ENCODE measurements around the gene SCAMP4.

SCAMP4 gene

DNA sequence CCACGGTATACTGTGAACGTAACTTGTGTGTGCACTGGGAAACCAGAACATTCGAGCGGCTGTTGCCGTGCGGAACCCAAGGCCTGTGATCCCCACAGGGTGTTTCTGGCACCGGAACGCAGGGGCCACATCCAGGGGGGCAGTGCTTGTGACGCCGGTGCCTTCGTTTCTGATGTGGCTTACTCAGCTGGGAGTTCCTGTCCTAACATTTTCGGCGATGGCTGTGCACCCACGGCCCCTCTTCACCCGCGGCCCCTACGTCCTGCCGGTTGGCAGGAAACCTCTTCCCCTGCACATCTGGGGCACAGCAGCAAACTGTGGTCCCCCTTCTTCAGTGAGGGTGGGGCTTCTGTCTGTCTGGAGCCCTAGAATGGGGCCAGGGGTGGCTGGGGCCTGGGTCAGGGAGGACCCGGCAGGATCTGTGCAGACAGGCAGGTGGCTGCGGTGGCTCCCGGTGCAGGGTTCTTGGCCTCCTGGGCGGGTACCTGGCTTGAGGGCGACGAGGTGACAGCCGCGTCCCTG lies 61.9 kb downstream of the SCAMP4 start:
- H3K9ac ChIP-seq (ENCODE audit: low read length in 5 of 5) = no peak overlapping the region
- H3K4me3 ChIP-seq (ENCODE audit: low read depth in 1 of 5, low read length in 5 of 5) = no peak overlapping the region
- no peak overlapping the region for H3K27ac ChIP-seq (ENCODE audit: low read depth, low read length)
- H3K27me3 ChIP-seq (ENCODE audit: control insufficient read depth in 5 of 5, insufficient read depth in 4 of 5, low read length in 5 of 5) = no peaks in the 10 kb centered on the region
- peaks cover 0 to 37% (median 22%) of the 10 kb centered on the region in 5 donors for H3K36me3 ChIP-seq (ENCODE audit: control insufficient read depth in 5 of 5, insufficient read depth in 5 of 5, low read length in 5 of 5)
- no peaks in the 10 kb centered on the region for H3K9me3 ChIP-seq (ENCODE audit: control insufficient read depth in 5 of 5, low read length in 5 of 5)
- no peaks in the 10 kb centered on the region for H3K4me1 ChIP-seq (ENCODE audit: control insufficient read depth in 5 of 5, insufficient read depth in 5 of 5, low read length in 5 of 5)

DNA sequence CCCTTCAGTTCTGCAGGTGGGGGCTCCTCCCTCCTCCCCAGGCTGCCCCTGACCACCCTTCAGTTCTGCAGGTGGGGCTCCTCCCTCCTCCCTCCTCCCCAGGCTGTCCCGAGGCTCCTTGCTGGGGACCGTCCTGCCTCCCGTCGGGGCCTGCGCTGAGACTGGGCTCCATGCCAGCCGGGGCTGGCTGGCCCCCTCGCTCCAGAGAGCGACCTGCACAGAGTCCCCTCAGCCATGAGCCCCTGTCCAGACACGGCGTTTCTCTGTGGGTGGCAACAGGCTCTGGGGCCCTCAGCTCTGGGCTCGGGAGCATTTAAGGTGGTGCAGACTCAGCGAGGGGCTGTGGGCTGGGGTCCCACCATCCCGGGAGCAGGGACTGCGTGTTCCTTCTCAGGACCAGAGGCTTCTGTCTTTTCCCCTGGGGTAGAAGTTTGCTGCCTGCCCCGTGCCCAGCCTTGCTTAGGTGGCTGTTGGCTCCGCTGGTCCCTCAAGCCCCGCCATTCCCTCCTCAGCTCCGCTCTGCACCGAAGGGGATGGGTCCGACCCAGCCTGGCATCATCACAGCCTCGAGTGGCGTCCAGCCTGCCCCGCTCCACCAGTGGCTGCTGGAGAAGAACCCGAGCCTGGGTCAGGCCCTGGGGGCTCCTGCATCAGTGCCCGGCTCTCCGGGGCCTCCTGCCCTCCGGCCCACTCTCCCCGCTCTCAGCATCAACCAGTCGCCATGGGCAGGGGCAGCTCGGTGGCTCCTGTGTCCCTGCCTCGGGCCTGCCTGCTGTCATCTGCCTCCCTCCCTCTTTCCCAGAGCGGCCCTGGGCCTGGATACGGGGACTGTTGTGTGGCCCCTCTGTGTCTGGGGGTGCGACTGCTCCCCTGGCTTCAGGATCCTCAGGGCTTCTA lies 63.3 kb downstream of the SCAMP4 start:
- H3K27ac ChIP-seq (ENCODE audit: low read depth, low read length) = no peak overlapping the region
- H3K9ac ChIP-seq (ENCODE audit: low read length in 5 of 5) = peak overlapping the region in 1 of 5 donors; percentile 47
- H3K9me3 ChIP-seq (ENCODE audit: control insufficient read depth in 5 of 5, low read length in 5 of 5) = no peaks in the 10 kb centered on the region
- no peaks in the 10 kb centered on the region for H3K27me3 ChIP-seq (ENCODE audit: control insufficient read depth in 5 of 5, insufficient read depth in 4 of 5, low read length in 5 of 5)
- H3K4me1 ChIP-seq (ENCODE audit: control insufficient read depth in 5 of 5, insufficient read depth in 5 of 5, low read length in 5 of 5) = no peaks in the 10 kb centered on the region
- peaks cover 0 to 31% (median 21%) of the 10 kb centered on the region in 5 donors for H3K36me3 ChIP-seq (ENCODE audit: control insufficient read depth in 5 of 5, insufficient read depth in 5 of 5, low read length in 5 of 5)
- H3K4me3 ChIP-seq (ENCODE audit: low read depth in 1 of 5, low read length in 5 of 5) = no peak overlapping the region

DNA sequence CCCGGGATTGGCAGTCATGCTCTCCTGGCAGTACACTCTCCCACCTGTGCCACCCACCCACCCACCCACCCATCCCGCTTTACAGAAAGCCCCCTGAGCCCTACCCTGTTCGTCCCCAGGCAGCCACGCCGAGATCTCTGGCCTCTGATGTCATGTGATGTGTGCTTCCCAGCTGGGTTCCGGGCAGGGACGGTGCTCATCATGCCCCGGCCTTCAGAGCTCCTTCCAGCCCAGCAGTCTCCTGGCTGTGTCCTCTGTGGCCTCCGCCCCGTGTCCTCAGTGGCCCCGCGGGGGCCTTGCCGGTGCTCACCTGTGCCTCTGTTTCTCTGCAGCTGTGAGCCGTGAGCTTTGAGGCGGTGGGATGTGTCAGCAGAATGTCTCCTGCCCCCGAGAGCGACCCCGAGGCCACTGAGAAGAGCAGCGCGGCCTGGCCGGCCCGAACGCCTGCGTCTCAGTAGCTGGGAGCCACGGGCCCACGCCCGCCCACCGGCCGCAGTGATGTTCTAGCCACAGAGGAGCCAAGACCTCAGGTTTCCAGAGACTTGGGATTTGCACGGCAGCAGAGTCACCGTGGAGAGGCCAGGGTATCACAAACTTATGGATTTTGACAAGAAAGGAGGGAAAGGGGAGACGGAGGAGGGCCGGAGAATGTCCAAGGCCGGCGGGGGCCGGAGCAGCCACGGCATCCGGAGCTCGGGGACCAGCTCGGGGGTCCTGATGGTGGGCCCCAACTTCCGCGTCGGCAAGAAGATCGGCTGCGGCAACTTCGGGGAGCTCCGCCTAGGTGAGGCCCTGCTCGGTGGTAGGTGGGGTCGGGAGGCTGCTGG lies 64.2 kb downstream of the SCAMP4 start:
- H3K27ac ChIP-seq (ENCODE audit: low read depth, low read length) = no peak overlapping the region
- no peaks in the 10 kb centered on the region for H3K27me3 ChIP-seq (ENCODE audit: control insufficient read depth in 5 of 5, insufficient read depth in 4 of 5, low read length in 5 of 5)
- no peaks in the 10 kb centered on the region for H3K4me1 ChIP-seq (ENCODE audit: control insufficient read depth in 5 of 5, insufficient read depth in 5 of 5, low read length in 5 of 5)
- no peak overlapping the region for H3K9ac ChIP-seq (ENCODE audit: low read length in 5 of 5)
- no peak overlapping the region for H3K4me3 ChIP-seq (ENCODE audit: low read depth in 1 of 5, low read length in 5 of 5)
- no peaks in the 10 kb centered on the region for H3K9me3 ChIP-seq (ENCODE audit: control insufficient read depth in 5 of 5, low read length in 5 of 5)
- H3K36me3 ChIP-seq (ENCODE audit: control insufficient read depth in 5 of 5, insufficient read depth in 5 of 5, low read length in 5 of 5) = peaks cover 0 to 32% (median 22%) of the 10 kb centered on the region in 5 donors

GRCh38 chr19:1970003-1970805 lies 65.0 kb downstream of the SCAMP4 start:
- Histone ChIP-seq H3K27me3 (ENCODE audit: control insufficient read depth in 5 of 5, insufficient read depth in 4 of 5, low read length in 5 of 5) (no peaks in the 10 kb centered on the region), H3K4me3 (ENCODE audit: low read depth in 1 of 5, low read length in 5 of 5) (no peak overlapping the region), H3K4me1 (ENCODE audit: control insufficient read depth in 5 of 5, insufficient read depth in 5 of 5, low read length in 5 of 5) (no peaks in the 10 kb centered on the region), H3K9me3 (ENCODE audit: control insufficient read depth in 5 of 5, low read length in 5 of 5) (no peaks in the 10 kb centered on the region), H3K9ac (ENCODE audit: low read length in 5 of 5) (no peak overlapping the region), H3K27ac (ENCODE audit: low read depth, low read length) (no peak overlapping the region), H3K36me3 (ENCODE audit: control insufficient read depth in 5 of 5, insufficient read depth in 5 of 5, low read length in 5 of 5) (peaks cover 0 to 40% (median 28%) of the 10 kb centered on the region in 5 donors)

GRCh38 chr19:1970806-1971502 lies 65.8 kb downstream of the SCAMP4 start:
- Histone ChIP-seq H3K36me3 (ENCODE audit: control insufficient read depth in 5 of 5, insufficient read depth in 5 of 5, low read length in 5 of 5) (peaks cover 0 to 47% (median 33%) of the 10 kb centered on the region in 5 donors), H3K9ac (ENCODE audit: low read length in 5 of 5) (no peak overlapping the region), H3K27ac (ENCODE audit: low read depth, low read length) (no peak overlapping the region), H3K9me3 (ENCODE audit: control insufficient read depth in 5 of 5, low read length in 5 of 5) (no peaks in the 10 kb centered on the region), H3K4me1 (ENCODE audit: control insufficient read depth in 5 of 5, insufficient read depth in 5 of 5, low read length in 5 of 5) (no peaks in the 10 kb centered on the region), H3K4me3 (ENCODE audit: low read depth in 1 of 5, low read length in 5 of 5) (no peak overlapping the region), H3K27me3 (ENCODE audit: control insufficient read depth in 5 of 5, insufficient read depth in 4 of 5, low read length in 5 of 5) (no peaks in the 10 kb centered on the region)

GRCh38 chr19:1974381-1975161 lies 69.4 kb downstream of the SCAMP4 start:
- no peak overlapping the region for H3K4me3 ChIP-seq (ENCODE audit: low read depth in 1 of 5, low read length in 5 of 5)

GRCh38 chr19:1975162-1975480 lies 69.9 kb downstream of the SCAMP4 start:
- H3K36me3 ChIP-seq (ENCODE audit: control insufficient read depth in 5 of 5, insufficient read depth in 5 of 5, low read length in 5 of 5) = peaks cover 0 to 60% (median 39%) of the 10 kb centered on the region in 5 donors
- no peaks in the 10 kb centered on the region for H3K27me3 ChIP-seq (ENCODE audit: control insufficient read depth in 5 of 5, insufficient read depth in 4 of 5, low read length in 5 of 5)
- no peak overlapping the region for H3K27ac ChIP-seq (ENCODE audit: low read depth, low read length)

More at GRCh38 chr19:1974381-1975161, 69.4 kb downstream of the SCAMP4 start:
- no peak overlapping the region for H3K27ac ChIP-seq (ENCODE audit: low read depth, low read length)
- H3K4me1 ChIP-seq (ENCODE audit: control insufficient read depth in 5 of 5, insufficient read depth in 5 of 5, low read length in 5 of 5) = no peaks in the 10 kb centered on the region
- H3K9me3 ChIP-seq (ENCODE audit: control insufficient read depth in 5 of 5, low read length in 5 of 5) = no peaks in the 10 kb centered on the region
- peaks cover 0 to 60% (median 39%) of the 10 kb centered on the region in 5 donors for H3K36me3 ChIP-seq (ENCODE audit: control insufficient read depth in 5 of 5, insufficient read depth in 5 of 5, low read length in 5 of 5)
- H3K27me3 ChIP-seq (ENCODE audit: control insufficient read depth in 5 of 5, insufficient read depth in 4 of 5, low read length in 5 of 5) = no peaks in the 10 kb centered on the region
- no peak overlapping the region for H3K9ac ChIP-seq (ENCODE audit: low read length in 5 of 5)

More at GRCh38 chr19:1975162-1975480, 69.9 kb downstream of the SCAMP4 start:
- no peaks in the 10 kb centered on the region for H3K4me1 ChIP-seq (ENCODE audit: control insufficient read depth in 5 of 5, insufficient read depth in 5 of 5, low read length in 5 of 5)
- no peak overlapping the region for H3K9ac ChIP-seq (ENCODE audit: low read length in 5 of 5)
- no peak overlapping the region for H3K4me3 ChIP-seq (ENCODE audit: low read depth in 1 of 5, low read length in 5 of 5)
- no peaks in the 10 kb centered on the region for H3K9me3 ChIP-seq (ENCODE audit: control insufficient read depth in 5 of 5, low read length in 5 of 5)
